C4-2B (cell line): ENCODE results near the gene SPINK5.

Source experiments
- H3K27ac ChIP-seq: fragments of 450-650 bp; 2 replicates; pipeline ENCODE4 v1.5.1; 2017
- CTCF ChIP-seq: fragments of 450-650 bp; conservative IDR thresholded peaks from 2 replicates; pipeline ENCODE4 v1.5.1; 2017; ENCODE audit warnings: mild to moderate bottlenecking
- ZFX ChIP-seq: fragments of 450-650 bp; IDR thresholded peaks from 2 replicates; pipeline ENCODE4 v1.6.1; 2017

SPINK5 gene

GRCh38 chr5:148135091-148136048, 71.6 kb downstream of the SPINK5 start:
- no peak overlapping the region for H3K27ac ChIP-seq
- TF ChIP-seq CTCF (no peak), ZFX (no peak)

DNA sequence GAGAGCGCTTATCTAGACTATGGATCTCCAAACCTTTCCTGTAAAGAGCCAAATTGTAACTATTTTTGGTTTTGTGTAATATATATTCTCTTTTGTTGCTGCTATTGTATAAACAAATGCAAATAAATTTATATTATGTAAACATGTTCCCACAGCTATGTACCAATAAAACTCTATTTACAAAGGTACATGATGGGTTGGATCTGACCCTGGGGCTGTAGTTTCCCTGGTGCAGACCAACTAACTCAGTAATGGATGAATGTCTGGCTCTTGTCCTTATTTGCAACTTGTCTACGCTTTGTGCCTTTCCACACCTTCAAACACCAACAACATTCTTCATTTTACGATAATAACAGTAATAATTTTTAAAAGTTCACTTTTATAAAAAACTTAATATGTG, 77.1 kb downstream of the SPINK5 start:
- H3K27ac ChIP-seq, result peak overlapping the region; percentile 100; the same call in 1 of the 2 replicates
- TF ChIP-seq CTCF (no peak), ZFX (no peak)

DNA sequence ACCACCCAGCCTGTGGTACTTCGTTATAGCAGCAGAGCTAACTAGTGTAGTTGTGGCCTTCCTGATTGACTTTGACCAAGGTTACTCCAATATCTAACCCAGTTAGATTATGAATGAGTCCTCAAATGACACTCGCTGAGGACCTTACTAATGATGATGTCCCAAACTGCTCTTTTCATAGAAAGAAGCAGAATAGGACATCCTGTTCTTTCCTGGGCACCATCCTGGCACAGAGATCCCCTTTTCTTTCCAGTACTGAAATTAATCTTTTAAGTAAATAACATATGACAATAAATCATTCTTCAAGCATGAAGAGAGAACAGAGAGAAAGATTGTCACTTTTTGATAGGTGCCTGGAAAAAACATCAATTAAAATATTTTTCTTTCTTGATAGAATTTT, 77.9 kb downstream of the SPINK5 start:
- TF ChIP-seq CTCF, result no peak
- no peak for TF ChIP-seq ZFX
- peak overlapping the region; percentile 100 for H3K27ac ChIP-seq

GRCh38 chr5:148145916-148146315, 82.1 kb downstream of the SPINK5 start:
- TF ChIP-seq CTCF, result no peak
- TF ChIP-seq ZFX, result no peak
- peak overlapping the region; percentile 73; the same call in 1 of the 2 replicates for H3K27ac ChIP-seq

DNA sequence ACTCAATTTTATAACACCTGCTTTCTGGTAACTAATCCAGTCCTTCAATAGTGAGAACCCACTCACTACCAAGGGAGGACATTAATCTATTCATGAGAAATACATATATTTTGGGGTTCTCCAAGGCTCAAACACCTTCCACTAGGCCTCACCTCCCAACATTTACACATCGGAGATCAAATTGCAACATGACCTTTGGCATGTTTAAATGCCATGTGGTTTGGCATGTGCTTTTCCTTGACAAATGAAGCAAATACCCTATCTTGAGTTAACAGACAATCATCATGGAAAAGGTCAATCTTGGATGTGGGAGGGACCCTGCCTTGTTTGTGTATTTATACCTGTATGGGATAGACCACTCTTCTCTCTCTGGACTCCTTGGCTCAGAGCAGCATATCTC, 82.7 kb downstream of the SPINK5 start:
- peak overlapping the region; percentile 73; the same call in 1 of the 2 replicates for H3K27ac ChIP-seq

DNA sequence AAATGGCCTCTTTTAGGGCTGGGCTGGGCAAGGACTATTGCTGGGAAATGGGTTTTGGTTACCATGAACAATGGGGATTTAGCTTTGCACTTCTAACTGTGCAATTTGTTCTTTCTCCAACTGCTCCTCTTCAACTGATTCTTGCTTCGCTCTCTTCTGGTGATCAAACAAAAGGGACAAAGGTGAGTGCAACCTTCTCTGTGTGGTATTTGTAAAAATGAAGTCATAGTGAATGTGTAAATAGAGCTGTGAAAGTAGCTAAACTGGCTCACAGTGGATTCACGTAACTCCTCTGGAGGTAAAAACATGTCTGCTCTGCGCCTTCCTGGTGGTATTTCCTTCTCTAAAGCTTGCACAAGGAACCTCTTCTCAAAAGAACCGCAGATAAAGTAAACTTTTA, 83.6 kb downstream of the SPINK5 start:
- H3K27ac ChIP-seq, result peak overlapping the region; percentile 73; the same call in 1 of the 2 replicates

More for the DNA sequence above, 82.7 kb downstream of the SPINK5 start:
- TF ChIP-seq ZFX (no peak), CTCF (no peak)

More for the DNA sequence above, 83.6 kb downstream of the SPINK5 start:
- TF ChIP-seq ZFX (no peak), CTCF (no peak)
